HG03378 (cell line): ENCODE data around the gene RBM8A.

ENCODE experiments used
- ATAC-seq: cut with Tn5 transposase; IDR thresholded peaks from one replicate; pipeline ENCODE4 v1.9.1; 2021; ENCODE audit warnings: mild to moderate bottlenecking, moderate library complexity; ENCODE audit not compliant: unreplicated experiment

Gene RBM8A

GRCh38 chr1:145884675-145885074 lies 42.6 kb downstream of the RBM8A start:
- no peak for ATAC-seq

GRCh38 chr1:145879775-145880174 lies 47.5 kb downstream of the RBM8A start:
- ATAC-seq, result no peak

- ATAC-seq, result no peak
These were observed 48.6 kb downstream of the RBM8A start for GRCh38 chr1:145878724-145879123.

- no peak for ATAC-seq
These were observed 49.3 kb downstream of the RBM8A start for GRCh38 chr1:145877923-145878486.

- ATAC-seq, result no peak
These were observed 52.6 kb downstream of the RBM8A start for GRCh38 chr1:145874646-145875045.

GRCh38 chr1:145871994-145872924 lies 55.0 kb downstream of the RBM8A start:
- no peak for ATAC-seq
